ENCODE data around the gene NPR3.

GRCh38 chr5:32827981-32828380, 116.9 kb downstream of the NPR3 start:
- TF ChIP-seq POLR2A (IDR thresholded peaks at IDR 0.05; ENCODE audit: low read depth, low read length) (no peak), GATA2 (IDR thresholded peaks at IDR 0.05; ENCODE audit: insufficient read depth, insufficient read length, low read depth, low read length) (no peak), FOS (IDR thresholded peaks at IDR 0.05; ENCODE audit: borderline replicate concordance, insufficient read depth, low read length) (no peak), JUN (IDR thresholded peaks at IDR 0.05; ENCODE audit: borderline replicate concordance, insufficient read depth, insufficient read length, low read depth) (no peak), POLR2AphosphoS5 (IDR thresholded peaks at IDR 0.05; ENCODE audit: insufficient read depth, low read depth, low read length) (no peak), EZH2 (IDR thresholded peaks at IDR 0.05; ENCODE audit: borderline replicate concordance, low read depth, low read length, severe bottlenecking) (no peak), MYC (IDR thresholded peaks at IDR 0.05; ENCODE audit: low read depth, low read length) (no peak)
- TF ChIP-seq, protein P1, sequence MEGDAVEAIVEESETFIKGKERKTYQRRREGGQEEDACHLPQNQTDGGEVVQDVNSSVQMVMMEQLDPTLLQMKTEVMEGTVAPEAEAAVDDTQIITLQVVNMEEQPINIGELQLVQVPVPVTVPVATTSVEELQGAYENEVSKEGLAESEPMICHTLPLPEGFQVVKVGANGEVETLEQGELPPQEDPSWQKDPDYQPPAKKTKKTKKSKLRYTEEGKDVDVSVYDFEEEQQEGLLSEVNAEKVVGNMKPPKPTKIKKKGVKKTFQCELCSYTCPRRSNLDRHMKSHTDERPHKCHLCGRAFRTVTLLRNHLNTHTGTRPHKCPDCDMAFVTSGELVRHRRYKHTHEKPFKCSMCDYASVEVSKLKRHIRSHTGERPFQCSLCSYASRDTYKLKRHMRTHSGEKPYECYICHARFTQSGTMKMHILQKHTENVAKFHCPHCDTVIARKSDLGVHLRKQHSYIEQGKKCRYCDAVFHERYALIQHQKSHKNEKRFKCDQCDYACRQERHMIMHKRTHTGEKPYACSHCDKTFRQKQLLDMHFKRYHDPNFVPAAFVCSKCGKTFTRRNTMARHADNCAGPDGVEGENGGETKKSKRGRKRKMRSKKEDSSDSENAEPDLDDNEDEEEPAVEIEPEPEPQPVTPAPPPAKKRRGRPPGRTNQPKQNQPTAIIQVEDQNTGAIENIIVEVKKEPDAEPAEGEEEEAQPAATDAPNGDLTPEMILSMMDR (IDR thresholded peaks at IDR 0.05; ENCODE audit: extremely low read depth in 1 of 2, insufficient read depth in 1 of 2, low read depth in 1 of 2, low read length in 2 of 2): no peak
- TF ChIP-seq, protein P2, sequence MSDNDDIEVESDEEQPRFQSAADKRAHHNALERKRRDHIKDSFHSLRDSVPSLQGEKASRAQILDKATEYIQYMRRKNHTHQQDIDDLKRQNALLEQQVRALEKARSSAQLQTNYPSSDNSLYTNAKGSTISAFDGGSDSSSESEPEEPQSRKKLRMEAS (IDR thresholded peaks at IDR 0.05; ENCODE audit: insufficient read depth, insufficient read length): no peak

All from endothelial cell of umbilical vein (primary cell).